Measurements from ENCODE around the gene DDX53. TPM values are rescaled to one million over a fixed set of nuclear protein-coding genes. Genes with fewer than 3 reads are reported as not detected.

The DDX53 gene
- polyA plus RNA-seq, 1 donor = not detected

DNA sequence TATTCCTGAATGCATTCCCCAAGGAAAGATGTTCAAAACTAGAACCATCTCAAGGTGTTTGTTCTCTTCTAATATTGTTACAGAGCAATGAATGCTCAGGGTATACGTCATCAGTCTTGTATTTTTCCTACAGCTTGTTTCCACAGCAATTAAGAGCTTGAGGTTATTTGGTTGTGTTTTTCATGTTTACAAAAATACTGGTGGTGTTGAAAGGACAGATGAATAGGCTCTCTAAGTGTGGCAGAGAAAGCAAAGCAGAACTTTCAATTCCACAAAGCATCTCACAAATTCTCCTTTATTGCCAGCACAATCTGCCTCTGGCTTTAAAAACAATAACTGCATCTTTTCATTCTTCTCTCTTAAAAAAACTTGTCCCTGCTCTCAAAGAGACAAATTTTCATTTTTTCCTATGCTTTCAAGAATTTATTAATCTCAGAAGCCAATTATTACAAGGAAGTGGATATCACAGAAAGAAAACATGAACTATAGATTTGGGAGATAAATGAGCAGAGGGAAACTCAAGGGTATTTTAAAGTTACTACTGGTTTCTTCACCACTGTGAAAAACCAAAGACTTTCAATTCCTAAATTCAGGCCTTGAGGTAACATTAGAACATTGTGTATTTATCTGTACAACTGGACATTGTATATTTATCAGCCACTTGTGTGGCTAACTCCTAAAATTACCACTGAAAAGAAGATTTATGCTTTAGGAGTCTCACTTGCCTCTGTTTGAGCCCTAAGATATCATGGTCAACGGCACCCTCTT is 49.2 kb downstream of the DDX53 start:
- H3K36me3 ChIP-seq (ENCODE audit: control insufficient read depth, insufficient read depth, low read length) = no peaks in the 10 kb centered on the region
- no peak for DNase-seq
- H3K27ac ChIP-seq (ENCODE audit: low read length) = no peak overlapping the region
- H3K4me1 ChIP-seq (ENCODE audit: control insufficient read depth, insufficient read depth, low read length) = no peaks in the 10 kb centered on the region
- H3K4me3 ChIP-seq (ENCODE audit: low read length) = no peak overlapping the region
- no peaks in the 10 kb centered on the region for H3K27me3 ChIP-seq (ENCODE audit: control insufficient read depth, insufficient read depth, low read length)
- no peaks in the 10 kb centered on the region for H3K9me3 ChIP-seq (ENCODE audit: control insufficient read depth, low read depth, low read length)
- WGBS (ENCODE audit: insufficient coverage, low lambda C conversion rate) = 100% methylated on average over 1 of the region's 2 CpGs

DNA sequence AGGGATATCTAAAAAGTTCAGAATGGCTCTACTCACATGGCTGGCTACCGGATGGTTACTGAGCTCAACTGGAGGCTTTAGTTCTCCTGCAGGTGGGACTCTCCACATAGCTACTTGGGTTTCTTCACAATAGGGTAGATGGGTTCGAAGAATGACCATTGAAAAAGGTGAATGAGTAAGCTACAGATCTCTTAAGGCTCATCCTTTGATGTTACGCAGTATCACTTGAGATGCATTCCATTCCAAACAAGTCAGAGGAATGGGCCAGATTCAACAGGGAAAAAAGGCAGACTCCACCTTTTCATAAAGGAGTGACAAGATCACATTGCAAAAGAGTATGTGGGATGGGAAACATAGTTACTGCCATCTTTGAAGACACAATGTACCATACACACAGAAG is 52.6 kb downstream of the DDX53 start:
- no peak for DNase-seq
- no CpG with 5 or more reads among the region's 3 CpGs for WGBS (ENCODE audit: insufficient coverage, low lambda C conversion rate)
- no peak overlapping the region for H3K4me3 ChIP-seq (ENCODE audit: low read length)
- H3K27me3 ChIP-seq (ENCODE audit: control insufficient read depth, insufficient read depth, low read length) = no peaks in the 10 kb centered on the region
- H3K9me3 ChIP-seq (ENCODE audit: control insufficient read depth, low read depth, low read length) = no peaks in the 10 kb centered on the region
- H3K27ac ChIP-seq (ENCODE audit: low read length) = no peak overlapping the region
- no peaks in the 10 kb centered on the region for H3K36me3 ChIP-seq (ENCODE audit: control insufficient read depth, insufficient read depth, low read length)
- H3K4me1 ChIP-seq (ENCODE audit: control insufficient read depth, insufficient read depth, low read length) = no peaks in the 10 kb centered on the region

All from large intestine (tissue), 3 donors.